HG02642 (cell line): ENCODE data around the gene LANCL2.
"Not testable (repeated sequence)": the region's sequence is repeated elsewhere in the genome, so short reads cannot be mapped to it uniquely, and the experiment has no call there.

Experiments
- ATAC-seq: cut with Tn5 transposase; IDR thresholded peaks from one replicate; pipeline ENCODE4 v1.9.1; 2021; ENCODE audit warnings: mild to moderate bottlenecking; ENCODE audit not compliant: unreplicated experiment, poor library complexity

The LANCL2 gene

GRCh38 chr7:55365205-55365674 lies at the start of gene LANCL2:
Gene LANCL2, plus strand, starts transcription at chr7:55365337. Its CDS starts 689 bp downstream, at chr7:55366026.
- peak; percentile 36 for ATAC-seq

DNA sequence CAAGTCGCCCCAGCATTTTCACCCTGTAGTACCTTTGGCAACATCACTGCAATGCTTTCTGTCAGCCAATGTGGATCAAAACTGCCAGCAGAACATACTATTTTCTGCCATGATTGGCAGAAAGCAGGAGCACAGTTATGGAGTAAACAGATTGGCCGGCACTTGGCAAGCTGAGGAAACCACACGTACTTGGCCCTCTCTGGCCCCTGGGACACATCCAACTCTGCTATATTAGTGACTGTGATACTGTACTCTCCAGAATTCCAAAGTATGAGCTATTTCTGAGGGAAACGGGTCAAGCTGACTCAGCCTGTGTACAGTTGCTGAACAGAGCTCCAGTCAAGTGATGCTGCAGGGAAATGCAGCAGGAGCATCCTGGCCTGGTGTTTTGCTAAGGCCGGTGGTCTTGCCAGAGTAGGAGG lies 39.8 kb upstream of the LANCL2 start:
- ATAC-seq: no peak

DNA sequence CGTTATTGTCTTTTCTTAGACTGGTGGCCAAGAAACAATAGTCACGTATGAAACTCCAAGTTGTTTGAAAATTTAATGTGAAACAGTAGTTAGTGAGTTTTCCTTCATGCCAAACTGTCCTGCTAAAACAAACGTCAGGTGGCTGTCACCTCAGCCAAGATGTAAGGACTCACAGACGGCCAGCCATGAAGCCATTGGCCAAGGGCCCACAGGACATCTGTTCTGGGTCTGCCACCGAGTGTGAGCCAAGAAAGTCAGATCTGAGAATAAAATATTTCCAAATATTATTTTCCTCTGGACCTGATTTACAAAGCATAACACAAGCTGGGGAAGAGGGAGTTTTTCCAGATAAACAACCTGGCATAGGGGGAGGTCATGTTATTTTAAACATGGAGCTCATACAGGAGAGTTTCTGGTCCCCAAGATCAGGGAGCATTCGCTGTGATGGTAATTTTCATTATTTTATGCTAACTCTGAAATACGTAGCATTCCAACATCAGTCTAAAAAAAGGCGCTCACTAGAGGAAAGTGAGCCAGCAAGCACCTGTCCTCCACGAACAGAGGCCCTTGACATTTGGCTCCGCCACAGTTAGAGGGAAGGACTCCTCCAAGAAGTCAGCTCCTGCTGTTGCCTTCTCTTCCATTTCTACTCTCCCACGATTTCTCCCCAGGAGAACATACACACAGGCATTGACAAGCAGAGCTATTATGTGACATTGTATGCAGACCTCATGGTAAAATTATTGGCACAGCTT lies 38.9 kb upstream of the LANCL2 start:
- ATAC-seq: no peak

- ATAC-seq: no peak
These were observed 38.1 kb upstream of the LANCL2 start for GRCh38 chr7:55326945-55327626.

DNA sequence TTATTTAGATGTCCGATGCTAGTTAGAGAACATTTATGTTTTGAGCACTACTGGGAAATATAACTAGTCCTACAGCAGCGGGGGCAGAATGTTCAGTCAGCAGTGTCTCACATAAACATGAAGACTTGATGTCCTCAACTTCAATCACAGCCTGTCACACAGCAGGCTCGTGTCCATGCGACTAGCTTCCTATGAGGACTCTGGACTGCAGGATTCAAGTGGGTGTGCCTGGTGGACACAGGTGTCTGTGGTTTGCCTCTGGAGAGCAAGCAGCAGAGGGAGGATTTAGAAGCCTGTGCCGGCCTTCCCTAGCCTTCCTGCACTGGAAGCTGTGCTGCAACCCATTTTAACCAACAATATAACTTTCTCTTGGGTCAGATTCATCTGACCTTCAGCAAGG lies 30.0 kb upstream of the LANCL2 start:
- no peak for ATAC-seq

GRCh38 chr7:55335786-55336185 lies 29.4 kb upstream of the LANCL2 start:
- ATAC-seq: no peak

- ATAC-seq: no peak
These were observed 28.6 kb upstream of the LANCL2 start for GRCh38 chr7:55336540-55336939.

DNA sequence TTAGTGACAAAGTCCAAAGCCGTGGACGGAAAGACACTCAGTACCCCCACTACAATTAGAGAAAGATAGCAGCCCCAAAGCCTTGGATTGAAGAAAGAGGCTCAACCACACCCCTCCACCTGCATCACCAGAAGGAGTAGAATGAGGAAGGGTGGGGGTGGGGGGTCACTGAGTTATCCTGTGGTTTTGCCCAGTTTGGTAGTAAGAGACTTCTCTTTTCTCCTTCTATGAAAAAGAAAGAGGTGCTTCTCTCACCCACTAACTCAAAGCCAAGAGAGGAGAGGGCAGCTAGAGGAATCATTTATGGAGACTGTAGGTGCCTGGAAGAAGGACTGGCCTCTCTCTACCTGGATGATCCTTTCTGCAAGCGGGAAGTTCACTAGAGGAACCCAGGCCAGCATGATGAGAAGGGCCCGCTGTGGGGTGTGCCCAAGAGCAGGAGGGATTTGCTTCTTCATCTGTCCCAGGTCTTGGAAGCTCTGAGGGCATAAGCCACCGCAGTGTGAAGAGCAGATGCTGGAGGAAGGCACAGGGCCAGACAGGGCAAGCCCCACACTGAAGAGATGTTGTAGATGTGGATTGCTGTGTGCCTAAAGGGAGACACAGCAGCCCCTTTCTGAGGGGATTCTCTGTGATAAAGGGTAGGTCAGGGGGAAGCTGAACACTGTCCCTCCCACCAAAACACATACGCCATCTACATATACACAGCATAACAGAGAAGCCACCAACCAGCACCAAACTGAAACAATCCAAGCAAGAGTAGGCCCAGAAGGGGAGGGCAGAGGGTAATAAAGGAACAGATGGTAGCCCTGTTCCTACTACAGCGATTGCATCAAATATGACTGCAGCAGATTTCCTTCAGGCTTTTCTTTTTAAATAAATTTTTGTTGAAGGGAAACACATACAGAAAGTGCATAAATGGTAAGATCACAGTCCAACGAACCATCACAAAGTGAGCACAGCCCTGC lies 25.8 kb upstream of the LANCL2 start:
- no peak for ATAC-seq

DNA sequence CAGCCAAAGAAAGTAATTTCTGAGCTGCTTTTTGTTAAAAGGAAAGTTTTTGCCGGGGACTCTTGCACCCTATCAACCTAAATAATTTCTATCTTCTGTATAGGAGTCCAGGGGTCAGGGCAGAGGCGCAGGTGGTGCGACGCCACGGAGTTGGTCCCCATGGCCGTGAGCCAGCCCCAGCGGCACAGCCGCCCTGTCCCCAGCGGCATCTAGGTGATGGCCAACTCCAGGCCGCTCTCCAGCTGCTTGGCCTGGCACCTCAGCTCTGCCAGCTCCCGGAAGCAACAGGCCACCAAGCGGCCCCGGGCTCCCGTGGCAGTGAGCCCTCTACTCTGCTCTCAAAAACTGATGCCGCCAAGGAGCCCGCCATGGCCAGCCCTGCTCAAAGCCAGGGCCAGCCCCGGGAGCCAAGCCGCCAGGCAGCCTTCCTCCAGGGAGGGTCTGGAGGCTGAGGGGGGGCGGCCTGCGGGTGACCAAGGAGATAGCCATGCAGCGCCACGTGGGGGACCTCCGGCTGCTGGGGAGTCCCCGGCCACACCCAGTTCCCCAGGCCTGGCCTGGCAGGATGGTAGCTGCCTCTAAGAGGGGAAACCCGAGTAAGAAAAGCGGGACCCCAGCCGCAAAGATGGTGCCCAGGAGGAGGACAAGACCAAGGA lies 22.8 kb upstream of the LANCL2 start:
- no peak for ATAC-seq

DNA sequence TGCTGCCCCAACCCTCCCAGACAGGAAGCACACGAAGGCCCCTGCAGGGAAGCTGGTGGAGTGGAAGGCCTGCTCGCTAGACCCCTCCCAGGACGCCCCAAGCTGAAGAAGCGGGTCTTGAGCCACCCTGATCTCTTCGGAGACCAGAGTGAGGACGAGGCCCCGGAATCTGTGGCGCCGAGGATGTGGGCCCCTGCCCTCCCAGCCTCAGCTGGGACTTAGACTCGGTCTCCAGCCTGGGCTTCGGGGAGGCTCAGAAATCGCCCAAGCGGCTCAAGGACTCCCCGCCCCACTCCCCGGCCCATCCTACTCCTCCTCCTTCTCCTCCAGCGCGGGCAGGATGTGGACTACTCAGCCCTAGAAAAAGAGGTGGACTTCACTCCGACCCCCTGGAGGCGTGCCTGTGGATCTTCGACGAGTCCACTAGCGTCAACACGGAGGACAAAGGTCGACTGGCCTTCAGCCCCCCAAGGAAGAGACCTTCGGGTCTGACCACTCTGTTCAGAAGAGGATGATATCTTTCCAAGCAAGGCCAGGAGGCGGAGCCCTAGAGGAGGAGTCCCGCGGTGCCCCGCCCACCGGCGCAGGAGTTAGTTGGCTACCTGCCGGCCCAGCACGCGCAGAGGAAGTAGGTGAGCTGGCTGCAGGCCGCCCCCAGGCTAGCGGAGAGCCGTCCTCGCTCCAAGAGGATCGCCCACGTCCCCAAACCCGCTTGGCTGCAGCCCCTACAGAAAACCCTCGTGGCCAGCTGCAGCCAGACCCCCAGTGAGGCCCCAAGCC lies 21.9 kb upstream of the LANCL2 start:
- ATAC-seq: no peak

GRCh38 chr7:55343860-55344606 lies 21.1 kb upstream of the LANCL2 start:
- no peak for ATAC-seq

DNA sequence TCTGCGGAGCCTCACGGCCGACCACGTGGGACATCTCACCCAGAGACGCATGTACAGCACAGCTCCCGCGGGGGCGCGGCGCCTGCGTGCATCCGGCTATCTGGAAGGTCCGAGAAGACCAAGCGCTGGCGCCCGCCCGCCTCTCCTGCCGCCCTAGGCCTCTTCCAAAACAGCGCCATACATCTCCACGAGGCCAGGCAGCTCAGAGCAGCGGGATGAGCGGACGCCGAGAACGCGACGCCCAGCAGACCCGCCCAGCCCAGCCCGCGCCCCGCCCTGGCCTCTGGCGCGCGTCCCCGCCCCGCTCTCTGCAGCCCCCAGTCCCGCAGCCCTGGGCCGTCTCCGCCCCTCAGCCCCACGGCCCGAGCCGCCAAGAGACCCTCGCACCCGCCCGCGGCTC lies 20.3 kb upstream of the LANCL2 start:
- ATAC-seq: no peak

DNA sequence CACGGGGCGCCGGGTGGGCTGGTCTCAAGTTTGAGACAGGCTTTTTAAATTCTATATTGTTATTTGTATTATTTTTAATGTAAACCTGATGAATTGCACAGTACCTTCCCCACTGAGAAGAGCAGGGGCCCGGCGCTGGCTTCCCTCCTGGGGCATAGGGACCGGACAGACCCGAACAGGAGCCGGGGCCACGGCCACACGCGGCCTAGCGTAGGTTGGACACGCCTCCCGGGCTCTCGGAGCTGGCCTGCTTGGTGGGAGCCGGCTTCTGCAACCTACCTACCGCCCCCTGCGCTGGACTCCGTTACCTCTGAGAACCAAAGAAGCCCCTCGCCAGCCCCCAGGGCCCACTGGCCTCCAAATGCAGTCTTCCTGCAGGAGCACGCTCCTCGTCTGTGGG lies 19.8 kb upstream of the LANCL2 start:
- no peak for ATAC-seq

- no peak for ATAC-seq
These were observed 16.6 kb upstream of the LANCL2 start for GRCh38 chr7:55348502-55348901.

DNA sequence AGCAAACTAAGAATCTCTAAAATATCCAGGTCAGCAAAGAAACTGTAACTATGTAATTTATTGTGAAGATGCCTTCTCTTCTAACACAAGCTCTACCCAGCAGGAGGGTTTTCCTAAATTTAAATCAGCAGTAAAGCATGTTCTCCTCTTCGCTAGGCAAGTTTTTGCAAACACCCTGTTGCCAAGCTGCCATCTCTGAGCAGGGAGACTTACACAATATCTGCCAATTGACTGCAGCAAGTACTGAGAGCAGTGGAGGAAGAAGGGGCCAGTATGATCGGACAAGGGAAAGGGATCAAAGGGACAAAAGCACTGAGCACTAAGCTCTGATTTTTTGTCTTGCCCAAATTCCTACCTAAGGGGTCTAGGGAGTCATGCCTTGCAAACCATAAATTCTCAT lies 16.0 kb upstream of the LANCL2 start:
- no peak for ATAC-seq

DNA sequence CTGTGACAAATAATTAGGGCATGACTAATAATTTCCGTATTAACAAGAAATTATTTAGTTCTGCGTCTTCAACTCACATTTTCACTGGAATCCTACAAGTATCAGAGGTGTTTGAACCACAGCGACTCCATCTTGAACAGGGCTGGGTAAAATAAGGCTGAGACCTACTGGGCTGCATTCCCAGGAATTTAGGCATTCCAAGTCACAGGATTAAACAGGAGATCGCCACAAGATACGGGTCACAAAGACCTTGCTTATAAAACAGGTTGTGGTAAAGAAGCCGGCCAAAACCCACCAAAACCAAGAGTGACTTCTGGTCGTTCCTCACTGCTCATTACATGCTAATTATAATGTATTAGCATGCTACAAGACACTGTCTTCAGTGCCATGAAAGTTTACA lies 14.9 kb upstream of the LANCL2 start:
- ATAC-seq: no peak

GRCh38 chr7:55351263-55351662 lies 13.9 kb upstream of the LANCL2 start:
- ATAC-seq: no peak

- not testable (repeated sequence) for ATAC-seq
These were observed 12.2 kb upstream of the LANCL2 start for GRCh38 chr7:55352947-55353273.

DNA sequence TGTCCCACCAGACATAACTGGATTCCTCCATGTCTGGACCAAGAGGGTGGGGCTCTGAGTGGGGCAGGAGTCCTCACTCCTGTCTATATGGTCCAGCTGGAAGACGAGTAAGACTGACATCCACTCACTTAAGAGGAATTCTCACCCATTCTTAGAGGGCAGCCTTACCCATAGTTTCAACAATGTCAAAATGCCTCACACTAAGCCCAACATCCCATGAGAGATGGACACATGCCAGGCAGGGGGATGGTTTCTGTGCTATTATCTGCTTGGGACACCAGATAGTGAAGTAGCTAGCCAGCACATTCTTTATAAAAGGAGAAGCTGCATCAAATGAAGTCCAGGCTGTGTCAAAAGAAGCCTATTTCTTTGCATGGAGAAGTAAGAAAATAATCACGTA lies 4.7 kb upstream of the LANCL2 start:
- ATAC-seq: no peak
